AG09309 (cell line): ENCODE data around the gene RPH3AL.

ENCODE experiments used
- DNase-seq: peaks from one replicate; pipeline ENCODE4 v3.0.0-alpha.2; 2010; ENCODE audit warnings: low read depth
- H3K4me3 ChIP-seq: 2 replicates; pipeline ENCODE4 v1.5.1; 2011; ENCODE audit warnings: mild to moderate bottlenecking, low read depth, low read length, moderate library complexity; ENCODE audit not compliant: control insufficient read depth
- TF ChIP-seq, protein P1 (sequence below): IDR thresholded peaks from 2 replicates; pipeline ENCODE4 v1.5.1; 2011; ENCODE audit warnings: mild to moderate bottlenecking, low read depth, low read length, inconsistent platforms; ENCODE audit not compliant: insufficient read depth, control insufficient read depth; ENCODE audit errors: missing control alignments

The RPH3AL gene

DNA sequence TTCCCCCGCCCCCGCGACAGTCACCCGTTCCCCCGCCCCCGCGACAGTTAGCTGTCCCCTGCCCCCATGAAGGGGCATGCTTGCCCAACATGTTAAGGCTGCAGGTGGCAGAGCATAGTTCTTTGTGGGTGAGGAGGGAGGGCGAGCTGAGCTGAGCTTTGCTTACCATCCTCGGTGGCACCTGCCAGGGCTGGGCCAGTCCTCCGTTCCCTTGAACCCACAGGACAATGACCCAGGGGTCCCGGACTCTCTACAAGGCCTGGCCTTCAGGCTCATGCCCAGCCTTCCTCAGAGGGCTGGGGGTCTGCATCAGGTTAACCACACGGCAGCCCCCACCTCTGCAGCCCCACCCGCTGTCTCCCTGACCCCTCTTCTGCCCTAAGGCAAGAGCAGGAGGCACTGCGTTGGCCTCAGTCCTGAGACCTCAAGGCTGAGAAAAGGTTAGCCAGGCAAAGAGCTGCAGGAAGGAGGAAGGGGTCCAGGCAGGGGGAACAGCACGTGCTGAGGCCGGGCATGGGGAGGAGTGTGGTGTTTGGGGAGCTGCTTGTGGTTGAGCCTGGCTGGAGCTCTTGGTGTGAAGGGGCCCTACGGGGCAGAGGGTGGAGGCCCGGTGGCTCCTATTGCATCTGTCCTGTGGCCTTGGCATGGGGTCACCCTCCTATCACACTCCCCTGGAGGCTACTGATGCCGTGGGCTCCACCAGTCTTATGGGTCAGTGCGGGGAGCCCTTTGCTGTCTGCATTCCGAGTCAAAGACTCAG, 159.8 kb downstream of the RPH3AL start:
- no peak for DNase-seq
- H3K4me3 ChIP-seq = no peak overlapping the region
- TF ChIP-seq, protein P1, sequence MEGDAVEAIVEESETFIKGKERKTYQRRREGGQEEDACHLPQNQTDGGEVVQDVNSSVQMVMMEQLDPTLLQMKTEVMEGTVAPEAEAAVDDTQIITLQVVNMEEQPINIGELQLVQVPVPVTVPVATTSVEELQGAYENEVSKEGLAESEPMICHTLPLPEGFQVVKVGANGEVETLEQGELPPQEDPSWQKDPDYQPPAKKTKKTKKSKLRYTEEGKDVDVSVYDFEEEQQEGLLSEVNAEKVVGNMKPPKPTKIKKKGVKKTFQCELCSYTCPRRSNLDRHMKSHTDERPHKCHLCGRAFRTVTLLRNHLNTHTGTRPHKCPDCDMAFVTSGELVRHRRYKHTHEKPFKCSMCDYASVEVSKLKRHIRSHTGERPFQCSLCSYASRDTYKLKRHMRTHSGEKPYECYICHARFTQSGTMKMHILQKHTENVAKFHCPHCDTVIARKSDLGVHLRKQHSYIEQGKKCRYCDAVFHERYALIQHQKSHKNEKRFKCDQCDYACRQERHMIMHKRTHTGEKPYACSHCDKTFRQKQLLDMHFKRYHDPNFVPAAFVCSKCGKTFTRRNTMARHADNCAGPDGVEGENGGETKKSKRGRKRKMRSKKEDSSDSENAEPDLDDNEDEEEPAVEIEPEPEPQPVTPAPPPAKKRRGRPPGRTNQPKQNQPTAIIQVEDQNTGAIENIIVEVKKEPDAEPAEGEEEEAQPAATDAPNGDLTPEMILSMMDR = no peak

GRCh38 chr17:189444-189843, 163.2 kb downstream of the RPH3AL start:
- DNase-seq = no peak
- TF ChIP-seq, protein P1 = no peak
- no peak overlapping the region for H3K4me3 ChIP-seq

GRCh38 chr17:187130-187529, 165.5 kb downstream of the RPH3AL start:
- TF ChIP-seq, protein P1 = no peak
- no peak overlapping the region for H3K4me3 ChIP-seq
- DNase-seq = no peak

- TF ChIP-seq, protein P1 = no peak
- no peak for DNase-seq
- no peak overlapping the region for H3K4me3 ChIP-seq
These were observed 167.0 kb downstream of the RPH3AL start for GRCh38 chr17:185445-186138.

GRCh38 chr17:183021-183420, 169.6 kb downstream of the RPH3AL start:
- TF ChIP-seq, protein P1 = no peak
- no peak overlapping the region for H3K4me3 ChIP-seq
- no peak for DNase-seq

DNA sequence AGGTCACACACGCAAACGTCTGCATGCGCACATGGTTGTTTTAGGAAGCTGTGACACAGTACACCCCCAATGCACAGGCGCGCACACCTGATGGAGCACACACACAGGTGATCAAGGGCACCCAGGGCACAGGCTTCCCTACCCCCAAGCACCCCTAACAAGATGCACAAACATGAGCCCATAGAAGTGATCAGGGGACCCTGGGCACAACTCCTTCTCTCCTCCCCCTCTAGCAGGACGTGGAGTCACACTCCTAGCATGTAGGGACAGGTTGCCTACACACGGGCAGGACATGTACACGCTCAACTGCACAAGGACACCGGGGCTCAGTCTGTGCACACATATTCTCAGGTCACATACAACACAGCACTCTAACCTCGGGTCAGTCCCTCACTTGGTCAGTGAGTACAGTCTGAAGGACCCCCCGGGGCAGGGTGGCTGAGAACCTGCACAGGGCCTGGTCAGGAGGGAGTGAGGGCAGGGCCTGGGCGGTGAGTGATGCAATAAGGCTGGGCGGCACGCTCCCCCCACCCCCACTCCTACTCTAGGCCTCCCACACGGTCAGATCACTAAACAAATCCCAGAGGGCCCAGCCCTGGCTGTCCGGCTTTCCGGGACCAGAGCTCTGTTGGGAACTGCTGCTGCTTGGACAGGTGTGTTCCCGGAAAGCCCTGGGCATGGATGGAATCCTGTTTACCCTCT, 170.4 kb downstream of the RPH3AL start:
- no peak for DNase-seq
- no peak overlapping the region for H3K4me3 ChIP-seq
- TF ChIP-seq, protein P1 = no peak
